ENCODE data around the gene TDRD3.

TDRD3 gene

GRCh38 chr13:60431108-60431700 is 34.2 kb downstream of the TDRD3 start:
- ChIA-PET CTCF (interaction anchor here (0.6 to 1.6 kb wide), 7 partner anchors 13 to 1088 kb away, joined by 3 to 6 read pairs (median 3); partner anchors contain the start of gene TDRD3), POLR2A (no interaction called here)
- H3K4me3 ChIP-seq (ENCODE audit: low read depth, low read length) = no peak overlapping the region
- TF ChIP-seq, protein P1, sequence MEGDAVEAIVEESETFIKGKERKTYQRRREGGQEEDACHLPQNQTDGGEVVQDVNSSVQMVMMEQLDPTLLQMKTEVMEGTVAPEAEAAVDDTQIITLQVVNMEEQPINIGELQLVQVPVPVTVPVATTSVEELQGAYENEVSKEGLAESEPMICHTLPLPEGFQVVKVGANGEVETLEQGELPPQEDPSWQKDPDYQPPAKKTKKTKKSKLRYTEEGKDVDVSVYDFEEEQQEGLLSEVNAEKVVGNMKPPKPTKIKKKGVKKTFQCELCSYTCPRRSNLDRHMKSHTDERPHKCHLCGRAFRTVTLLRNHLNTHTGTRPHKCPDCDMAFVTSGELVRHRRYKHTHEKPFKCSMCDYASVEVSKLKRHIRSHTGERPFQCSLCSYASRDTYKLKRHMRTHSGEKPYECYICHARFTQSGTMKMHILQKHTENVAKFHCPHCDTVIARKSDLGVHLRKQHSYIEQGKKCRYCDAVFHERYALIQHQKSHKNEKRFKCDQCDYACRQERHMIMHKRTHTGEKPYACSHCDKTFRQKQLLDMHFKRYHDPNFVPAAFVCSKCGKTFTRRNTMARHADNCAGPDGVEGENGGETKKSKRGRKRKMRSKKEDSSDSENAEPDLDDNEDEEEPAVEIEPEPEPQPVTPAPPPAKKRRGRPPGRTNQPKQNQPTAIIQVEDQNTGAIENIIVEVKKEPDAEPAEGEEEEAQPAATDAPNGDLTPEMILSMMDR (IDR thresholded peaks at IDR 0.05; ENCODE audit: insufficient read depth, low read length, missing control alignments) = peak; percentile 60
- DNase-seq (ENCODE audit: low read depth, low spot score) = peak; percentile 16

- TF ChIP-seq, protein P1 (IDR thresholded peaks at IDR 0.05; ENCODE audit: insufficient read depth, low read length, missing control alignments) = no peak
- no peak for DNase-seq (ENCODE audit: low read depth, low spot score)
- CTCF ChIA-PET = interaction anchor here (1.0 kb wide), 2 partner anchors 9 to 15 kb away, joined by 3 read pairs; no protein-coding TSS in a partner anchor
- POLR2A ChIA-PET = no interaction called here
- no peak overlapping the region for H3K4me3 ChIP-seq (ENCODE audit: low read depth, low read length)
Observed at GRCh38 chr13:60433505-60433904, 36.5 kb downstream of the TDRD3 start.

- POLR2A ChIA-PET = no interaction called here
- CTCF ChIA-PET = interaction anchor here (1.1 kb wide), 1 partner anchor 109 kb away, joined by 3 read pairs; no protein-coding TSS in a partner anchor
- no peak for DNase-seq (ENCODE audit: low read depth, low spot score)
- TF ChIP-seq, protein P1 (IDR thresholded peaks at IDR 0.05; ENCODE audit: insufficient read depth, low read length, missing control alignments) = no peak
- H3K4me3 ChIP-seq (ENCODE audit: low read depth, low read length) = no peak overlapping the region
Observed at GRCh38 chr13:60435762-60436374, 38.8 kb downstream of the TDRD3 start.

GRCh38 chr13:60439201-60439600 is 42.2 kb downstream of the TDRD3 start:
- H3K4me3 ChIP-seq (ENCODE audit: low read depth, low read length) = no peak overlapping the region
- CTCF ChIA-PET = interaction anchor here (1.2 to 2.1 kb wide), 2 partner anchors 9 to 42 kb away, joined by 5 to 13 read pairs; partner anchors contain the start of gene TDRD3
- no peak for DNase-seq (ENCODE audit: low read depth, low spot score)
- TF ChIP-seq, protein P1 (IDR thresholded peaks at IDR 0.05; ENCODE audit: insufficient read depth, low read length, missing control alignments) = no peak
- POLR2A ChIA-PET = no interaction called here

DNA sequence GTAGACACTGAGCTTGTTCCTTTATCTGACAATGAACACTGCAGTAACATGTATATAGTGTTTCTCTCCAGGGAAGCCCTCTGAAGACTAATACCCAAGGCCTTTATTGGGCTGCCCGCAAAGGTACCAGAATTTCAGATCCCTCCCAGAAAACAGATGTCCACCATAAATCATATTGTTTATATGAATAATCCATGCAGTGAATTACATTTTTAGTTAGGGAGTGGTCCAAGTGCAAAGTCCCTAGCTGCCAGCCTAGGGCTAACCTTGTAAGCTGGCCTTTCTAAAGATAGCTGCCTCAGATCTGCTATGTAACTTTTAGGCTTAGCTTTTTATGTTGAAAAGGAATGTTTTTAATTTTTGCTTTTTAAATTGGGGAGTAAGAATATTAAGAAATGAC is 44.7 kb downstream of the TDRD3 start:
- TF ChIP-seq, protein P1 (IDR thresholded peaks at IDR 0.05; ENCODE audit: insufficient read depth, low read length, missing control alignments) = no peak
- no peak for DNase-seq (ENCODE audit: low read depth, low spot score)
- ChIA-PET CTCF (no interaction called here), POLR2A (no interaction called here)
- no peak overlapping the region for H3K4me3 ChIP-seq (ENCODE audit: low read depth, low read length)

GRCh38 chr13:60448907-60449510 is 52.0 kb downstream of the TDRD3 start:
- ChIA-PET POLR2A (no interaction called here), CTCF (interaction anchor here (0.6 to 7.8 kb wide), 24 partner anchors 9 to 968 kb away, joined by 3 to 50 read pairs (median 4); no protein-coding TSS in a partner anchor)
- no peak overlapping the region for H3K4me3 ChIP-seq (ENCODE audit: low read depth, low read length)
- TF ChIP-seq, protein P1 (IDR thresholded peaks at IDR 0.05; ENCODE audit: insufficient read depth, low read length, missing control alignments) = peak; percentile 63
- peak; percentile 12 for DNase-seq (ENCODE audit: low read depth, low spot score)

All from AG04449 (cell line).